Ishikawa (cell line): Measurements from ENCODE around the gene C4orf50.

Experiments used
- CEBPB ChIP-seq: IDR thresholded peaks from 2 replicates; pipeline ENCODE4 v1.6.1; 2012
- CREB1 ChIP-seq: IDR thresholded peaks from 2 replicates; pipeline ENCODE4 v1.6.1; 2012; ENCODE audit warnings: low read depth
- EGR1 ChIP-seq: IDR thresholded peaks from 2 replicates; pipeline ENCODE4 v1.6.1; 2012
- EP300 ChIP-seq: IDR thresholded peaks from 2 replicates; pipeline ENCODE4 v1.6.1; 2012; ENCODE audit warnings: borderline replicate concordance
- FOXM1 ChIP-seq: IDR thresholded peaks from 2 replicates; pipeline ENCODE4 v1.6.1; 2012; ENCODE audit warnings: low read depth, borderline replicate concordance
- RAD21 ChIP-seq: IDR thresholded peaks from 2 replicates; pipeline ENCODE4 v1.6.1; 2012; ENCODE audit warnings: low read depth
- REST ChIP-seq: IDR thresholded peaks from 2 replicates; pipeline ENCODE4 v1.6.1; 2012; ENCODE audit warnings: low read depth, mild to moderate bottlenecking
- TAF1 ChIP-seq: IDR thresholded peaks from 2 replicates; pipeline ENCODE4 v1.6.1; 2012; ENCODE audit warnings: low read depth, mild to moderate bottlenecking
- TCF12 ChIP-seq: IDR thresholded peaks from 2 replicates; pipeline ENCODE4 v1.6.1; 2012; ENCODE audit warnings: low read depth
- USF1 ChIP-seq: IDR thresholded peaks from 2 replicates; pipeline ENCODE4 v1.6.1; 2012
- YY1 ChIP-seq: IDR thresholded peaks from 2 replicates; pipeline ENCODE4 v1.6.1; 2012; ENCODE audit warnings: low read depth
- ZBTB7A ChIP-seq: IDR thresholded peaks from 2 replicates; pipeline ENCODE4 v1.6.1; 2012; ENCODE audit warnings: low read depth
- TF ChIP-seq, protein P1 (sequence below): IDR thresholded peaks from 2 replicates; pipeline ENCODE4 v1.6.1; 2012

DNA sequence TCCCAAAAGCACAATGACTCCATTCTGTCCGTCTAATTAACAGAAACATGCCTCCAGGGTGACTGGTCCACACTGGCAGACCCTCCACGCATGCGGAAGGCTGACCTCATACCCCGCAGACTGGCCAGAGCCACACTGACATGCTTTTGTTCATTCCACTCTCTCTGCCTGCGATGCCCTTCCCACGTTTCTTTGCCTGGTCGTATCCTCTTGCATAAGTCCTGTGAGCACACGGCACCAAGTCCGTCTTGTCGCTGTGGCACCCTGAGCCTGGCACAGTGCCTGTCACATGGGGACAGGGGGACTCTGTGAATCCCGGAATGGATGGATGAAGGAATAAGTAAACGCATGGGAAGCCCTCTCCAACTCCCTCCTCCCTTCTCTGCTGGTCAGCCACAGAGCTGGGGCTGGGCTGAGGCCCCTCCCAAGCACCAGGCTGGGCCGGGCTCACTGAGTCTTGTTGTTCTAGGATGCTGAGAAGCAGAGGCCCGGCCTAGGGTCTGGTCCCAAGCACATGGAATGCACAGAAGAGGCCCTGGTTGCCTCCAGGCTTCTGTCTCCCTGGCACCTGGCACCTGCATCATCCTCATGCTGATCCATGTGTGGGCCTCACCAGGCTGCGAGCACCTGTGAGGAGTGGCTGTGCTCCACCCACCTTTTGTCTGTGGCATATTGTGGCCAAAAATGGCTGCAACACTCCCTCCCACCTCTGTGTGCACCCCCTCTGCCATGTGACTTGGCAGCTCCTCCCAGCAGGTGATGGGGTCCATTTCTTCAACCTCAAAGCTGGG is 38.9 kb upstream of the C4orf50 start:
- TF ChIP-seq RAD21: no peak
- no peak for TF ChIP-seq CEBPB
- no peak for TF ChIP-seq ZBTB7A
- TF ChIP-seq TAF1: no peak
- TF ChIP-seq YY1: no peak
- no peak for TF ChIP-seq CREB1
- no peak for TF ChIP-seq FOXM1
- TF ChIP-seq EP300: no peak
- TF ChIP-seq REST: no peak
- TF ChIP-seq, protein P1, sequence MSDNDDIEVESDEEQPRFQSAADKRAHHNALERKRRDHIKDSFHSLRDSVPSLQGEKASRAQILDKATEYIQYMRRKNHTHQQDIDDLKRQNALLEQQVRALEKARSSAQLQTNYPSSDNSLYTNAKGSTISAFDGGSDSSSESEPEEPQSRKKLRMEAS: no peak
- no peak for TF ChIP-seq USF1
- TF ChIP-seq EGR1: no peak
- no peak for TF ChIP-seq TCF12
